Measurements from ENCODE around the gene TSEN15.

GRCh38 chr1:184032930-184033418 lies 18.6 kb upstream of the TSEN15 start:
- no peak for TF ChIP-seq POLR2AphosphoS5 (IDR thresholded peaks at IDR 0.05; ENCODE audit: low read depth, low read length)
- no peak for TF ChIP-seq POLR2A (IDR thresholded peaks at IDR 0.05; ENCODE audit: low read depth, low read length)
